Stomach (tissue), 4 donors: ENCODE data around the gene ANKRD42.

Source experiments
- EP300 ChIP-seq: sonication (generic); formaldehyde crosslinking; IDR thresholded peaks from one replicate; pipeline ENCODE4 v1.6.1; 2017; ENCODE audit warnings: antibody characterized with exemption
- TF ChIP-seq, protein P1 (sequence below), 7 experiments: fragments of 450-650 bp in 4 of 7; fragments of 200-600 bp in 3 of 7; sonication (generic) in 3 of 7; IDR thresholded peaks; one replicate each; pipeline ENCODE4 v1.5.1; 2016 to 2019; ENCODE audit warnings: antibody characterized with exemption in 7 of 7, control low read depth in 2 of 7, mild to moderate bottlenecking in 1 of 7

DNA sequence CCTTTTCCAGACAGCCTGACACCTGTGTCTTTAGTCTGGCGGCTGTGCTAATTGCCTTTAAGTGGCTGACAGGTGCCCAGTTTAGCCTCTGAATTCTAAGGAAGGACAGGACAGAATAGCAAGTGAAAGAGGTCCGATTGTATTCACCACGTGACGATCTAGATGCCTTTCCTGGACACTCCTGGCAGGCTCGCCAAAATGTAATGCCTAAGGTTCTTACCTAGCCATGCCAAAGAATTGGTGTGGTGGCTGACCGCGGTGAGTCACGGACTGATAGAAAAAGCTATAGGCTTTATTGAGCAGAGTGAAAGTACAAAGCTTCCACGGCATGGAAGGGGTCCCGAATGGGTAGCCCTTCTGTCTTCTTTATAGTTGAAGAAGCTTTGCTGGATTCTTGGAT is 26.7 kb downstream of the ANKRD42 start:
- TF ChIP-seq EP300, result no peak
- TF ChIP-seq, protein P1, sequence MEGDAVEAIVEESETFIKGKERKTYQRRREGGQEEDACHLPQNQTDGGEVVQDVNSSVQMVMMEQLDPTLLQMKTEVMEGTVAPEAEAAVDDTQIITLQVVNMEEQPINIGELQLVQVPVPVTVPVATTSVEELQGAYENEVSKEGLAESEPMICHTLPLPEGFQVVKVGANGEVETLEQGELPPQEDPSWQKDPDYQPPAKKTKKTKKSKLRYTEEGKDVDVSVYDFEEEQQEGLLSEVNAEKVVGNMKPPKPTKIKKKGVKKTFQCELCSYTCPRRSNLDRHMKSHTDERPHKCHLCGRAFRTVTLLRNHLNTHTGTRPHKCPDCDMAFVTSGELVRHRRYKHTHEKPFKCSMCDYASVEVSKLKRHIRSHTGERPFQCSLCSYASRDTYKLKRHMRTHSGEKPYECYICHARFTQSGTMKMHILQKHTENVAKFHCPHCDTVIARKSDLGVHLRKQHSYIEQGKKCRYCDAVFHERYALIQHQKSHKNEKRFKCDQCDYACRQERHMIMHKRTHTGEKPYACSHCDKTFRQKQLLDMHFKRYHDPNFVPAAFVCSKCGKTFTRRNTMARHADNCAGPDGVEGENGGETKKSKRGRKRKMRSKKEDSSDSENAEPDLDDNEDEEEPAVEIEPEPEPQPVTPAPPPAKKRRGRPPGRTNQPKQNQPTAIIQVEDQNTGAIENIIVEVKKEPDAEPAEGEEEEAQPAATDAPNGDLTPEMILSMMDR (IDR thresholded peaks at IDR 0.05), result no peak
